ENCODE data around the gene ARHGEF12. TPM values are rescaled to one million over a fixed set of nuclear protein-coding genes. Genes with fewer than 3 reads are reported as not detected.

Gene ARHGEF12
- total RNA-seq, 1 donor from 2014 or later: 71.9 TPM

DNA sequence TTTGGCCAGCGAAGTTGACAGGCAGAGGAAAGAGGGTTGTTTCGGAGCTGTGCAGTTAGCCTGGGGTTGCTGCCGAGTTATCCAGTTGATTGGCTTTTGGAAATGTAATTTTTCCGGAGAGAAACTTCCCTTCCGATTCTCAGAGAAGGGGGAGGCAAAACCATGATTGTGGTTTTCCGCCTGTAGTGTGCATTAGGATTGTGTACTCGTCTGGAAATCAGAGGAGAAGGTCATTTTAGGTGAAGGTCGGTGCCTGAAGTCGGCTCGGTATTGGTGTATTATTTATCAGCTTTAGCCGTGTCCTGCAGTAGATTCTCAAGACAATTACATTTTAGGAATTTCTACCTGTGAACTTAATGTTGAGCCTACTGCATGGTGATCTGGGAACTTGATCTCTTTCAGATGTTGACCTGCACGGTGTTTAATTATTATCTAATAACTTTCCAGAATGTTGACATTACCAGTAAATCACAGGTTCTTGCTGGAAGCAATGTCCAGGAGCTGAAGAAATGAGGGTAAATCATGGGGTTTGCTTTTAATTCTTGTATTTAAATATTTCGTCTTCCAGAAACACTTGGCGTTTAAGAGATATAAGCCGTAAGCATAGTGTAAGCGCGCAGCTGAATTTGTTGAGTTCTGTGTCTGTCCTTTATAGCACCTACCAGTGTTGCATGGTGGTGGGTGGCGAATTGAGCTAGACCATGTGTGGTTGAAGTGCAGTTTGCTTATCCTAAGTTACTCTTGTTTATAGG is 1.3 kb downstream of the ARHGEF12 start:
- H3K27me3 Mint-ChIP-seq (ENCODE audit: low read depth): no peaks in the 10 kb centered on the region
- peak overlapping the region; percentile 96 for H3K27ac Mint-ChIP-seq (ENCODE audit: unreplicated experiment)
- TF ChIP-seq, protein P1, sequence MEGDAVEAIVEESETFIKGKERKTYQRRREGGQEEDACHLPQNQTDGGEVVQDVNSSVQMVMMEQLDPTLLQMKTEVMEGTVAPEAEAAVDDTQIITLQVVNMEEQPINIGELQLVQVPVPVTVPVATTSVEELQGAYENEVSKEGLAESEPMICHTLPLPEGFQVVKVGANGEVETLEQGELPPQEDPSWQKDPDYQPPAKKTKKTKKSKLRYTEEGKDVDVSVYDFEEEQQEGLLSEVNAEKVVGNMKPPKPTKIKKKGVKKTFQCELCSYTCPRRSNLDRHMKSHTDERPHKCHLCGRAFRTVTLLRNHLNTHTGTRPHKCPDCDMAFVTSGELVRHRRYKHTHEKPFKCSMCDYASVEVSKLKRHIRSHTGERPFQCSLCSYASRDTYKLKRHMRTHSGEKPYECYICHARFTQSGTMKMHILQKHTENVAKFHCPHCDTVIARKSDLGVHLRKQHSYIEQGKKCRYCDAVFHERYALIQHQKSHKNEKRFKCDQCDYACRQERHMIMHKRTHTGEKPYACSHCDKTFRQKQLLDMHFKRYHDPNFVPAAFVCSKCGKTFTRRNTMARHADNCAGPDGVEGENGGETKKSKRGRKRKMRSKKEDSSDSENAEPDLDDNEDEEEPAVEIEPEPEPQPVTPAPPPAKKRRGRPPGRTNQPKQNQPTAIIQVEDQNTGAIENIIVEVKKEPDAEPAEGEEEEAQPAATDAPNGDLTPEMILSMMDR (IDR thresholded peaks at IDR 0.05): no peak
- peaks cover 63% of the 10 kb centered on the region for H3K4me1 Mint-ChIP-seq (ENCODE audit: low read depth)
- H3K36me3 Mint-ChIP-seq (ENCODE audit: low read depth): no peaks in the 10 kb centered on the region
- peak overlapping the region; percentile 99 for H3K4me3 Mint-ChIP-seq (ENCODE audit: unreplicated experiment)
- DNase-seq (ENCODE audit: low spot score): no peak
- no peaks in the 10 kb centered on the region for H3K9me3 Mint-ChIP-seq (ENCODE audit: low read depth)

DNA sequence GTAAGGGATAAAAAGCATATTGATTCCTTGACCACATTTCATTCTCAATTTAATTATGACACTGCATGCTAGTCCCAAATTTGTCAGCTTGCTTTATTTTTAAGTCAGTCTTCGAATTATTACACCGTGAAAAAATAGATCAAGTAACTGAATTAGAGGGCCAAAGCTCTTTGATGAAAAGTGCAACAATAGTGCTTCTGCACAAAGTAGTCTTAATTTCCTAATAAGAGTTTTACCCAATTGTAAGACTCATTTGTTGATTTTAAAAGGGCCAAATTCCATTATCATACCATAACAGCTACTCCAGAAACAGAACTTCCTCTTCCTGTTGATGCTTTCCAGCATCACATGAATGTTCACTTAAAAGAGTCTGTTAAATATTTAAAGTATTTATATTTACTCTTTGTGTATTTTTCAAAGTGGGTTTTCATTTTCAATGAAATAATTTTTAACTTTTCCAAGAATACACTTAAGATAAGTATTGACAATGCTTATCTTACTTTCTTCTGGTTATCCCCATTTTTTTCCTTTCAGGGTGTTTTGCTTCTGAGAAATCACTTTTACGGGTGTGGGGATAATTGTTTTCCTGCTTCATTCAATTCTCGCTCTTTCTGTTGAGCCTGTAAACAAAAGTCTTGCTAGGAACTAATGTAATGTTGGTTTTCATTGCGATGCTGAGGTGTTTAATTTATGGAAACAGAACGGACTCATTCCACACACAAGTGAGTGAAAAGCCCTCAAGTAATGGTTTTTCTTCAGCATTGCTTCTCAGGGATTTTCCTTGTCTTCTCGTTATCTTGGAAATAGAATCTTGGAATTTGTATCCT is 2.1 kb downstream of the ARHGEF12 start:
- Mint-ChIP-seq H3K4me1 (ENCODE audit: low read depth) (peaks cover 55% of the 10 kb centered on the region), H3K4me3 (ENCODE audit: unreplicated experiment) (peak overlapping the region; percentile 99), H3K9me3 (ENCODE audit: low read depth) (no peaks in the 10 kb centered on the region), H3K27ac (ENCODE audit: unreplicated experiment) (peak overlapping the region; percentile 96), H3K36me3 (ENCODE audit: low read depth) (no peaks in the 10 kb centered on the region), H3K27me3 (ENCODE audit: low read depth) (no peaks in the 10 kb centered on the region)
- TF ChIP-seq, protein P1 (IDR thresholded peaks at IDR 0.05): no peak
- DNase-seq (ENCODE audit: low spot score): no peak

DNA sequence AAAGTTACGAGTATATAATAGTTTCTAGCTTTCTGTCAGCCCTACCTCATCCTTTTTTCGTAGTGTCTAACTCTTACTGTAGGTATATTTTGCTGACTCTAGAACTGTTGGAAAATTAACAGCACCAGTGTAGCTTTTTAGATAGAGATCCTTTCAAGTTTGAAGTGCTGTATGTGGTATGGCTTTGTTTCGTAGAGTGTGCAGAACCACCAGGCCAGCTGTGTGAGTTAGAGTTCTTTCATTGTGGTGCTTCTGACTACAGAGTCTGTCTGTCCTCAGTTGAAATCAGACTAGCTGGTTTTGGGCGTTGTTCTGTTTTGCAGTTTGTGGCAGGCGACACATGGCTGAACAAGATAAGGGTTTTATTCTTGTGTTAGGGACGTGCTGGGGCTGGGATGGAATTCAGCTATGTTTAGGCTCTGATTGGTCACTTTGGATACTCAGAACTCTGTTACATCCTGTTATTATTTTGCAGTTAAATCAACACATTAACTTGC is 3.2 kb downstream of the ARHGEF12 start:
- H3K4me3 Mint-ChIP-seq (ENCODE audit: unreplicated experiment): peak overlapping the region; percentile 73
- no peaks in the 10 kb centered on the region for H3K27me3 Mint-ChIP-seq (ENCODE audit: low read depth)
- peak overlapping the region; percentile 84 for H3K27ac Mint-ChIP-seq (ENCODE audit: unreplicated experiment)
- TF ChIP-seq, protein P1 (IDR thresholded peaks at IDR 0.05): no peak
- H3K4me1 Mint-ChIP-seq (ENCODE audit: low read depth): peaks cover 57% of the 10 kb centered on the region
- no peaks in the 10 kb centered on the region for H3K9me3 Mint-ChIP-seq (ENCODE audit: low read depth)
- no peak for DNase-seq (ENCODE audit: low spot score)
- H3K36me3 Mint-ChIP-seq (ENCODE audit: low read depth): no peaks in the 10 kb centered on the region

DNA sequence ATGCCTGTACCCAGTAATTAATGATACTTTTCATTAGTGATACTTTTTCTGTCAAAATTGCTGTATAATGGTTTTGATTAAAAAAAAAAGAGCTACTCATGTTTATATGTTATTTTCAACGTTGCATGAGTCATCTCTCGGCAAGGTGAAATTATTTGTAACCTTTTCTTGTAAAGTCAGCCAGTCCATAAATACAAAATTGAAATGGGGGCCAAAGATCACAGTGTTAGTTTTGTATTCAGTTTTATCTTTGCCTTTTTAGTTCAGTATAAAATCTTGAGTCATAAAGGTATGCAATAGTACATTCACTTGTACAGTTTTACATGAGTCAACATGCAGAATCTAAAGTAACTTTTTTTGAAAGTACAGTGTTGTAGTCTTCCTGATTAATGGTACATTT is 4.3 kb downstream of the ARHGEF12 start:
- Mint-ChIP-seq H3K4me3 (ENCODE audit: unreplicated experiment) (peak overlapping the region; percentile 73), H3K36me3 (ENCODE audit: low read depth) (no peaks in the 10 kb centered on the region), H3K4me1 (ENCODE audit: low read depth) (peaks cover 59% of the 10 kb centered on the region), H3K9me3 (ENCODE audit: low read depth) (no peaks in the 10 kb centered on the region), H3K27me3 (ENCODE audit: low read depth) (no peaks in the 10 kb centered on the region), H3K27ac (ENCODE audit: unreplicated experiment) (peak overlapping the region; percentile 84)
- TF ChIP-seq, protein P1 (IDR thresholded peaks at IDR 0.05): no peak
- DNase-seq (ENCODE audit: low spot score): no peak

DNA sequence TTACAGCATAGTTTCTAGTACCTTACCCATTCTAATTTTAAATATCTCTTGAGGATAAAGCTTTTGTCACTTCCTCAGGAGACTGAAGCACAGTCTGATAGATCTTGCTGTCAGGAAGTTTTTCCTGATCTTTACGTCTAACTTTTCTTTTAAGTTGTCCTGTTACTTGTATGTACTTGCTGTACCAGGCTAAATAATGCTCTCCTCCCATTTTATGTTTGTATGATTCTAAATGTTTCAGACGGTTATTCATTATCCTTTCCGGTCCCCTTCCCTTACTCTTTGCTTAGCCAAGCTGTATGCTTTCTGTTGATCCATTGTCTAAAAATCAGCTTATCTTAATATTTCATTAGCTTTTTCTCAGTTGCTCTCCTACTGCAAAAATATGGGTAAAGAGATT is 6.0 kb downstream of the ARHGEF12 start:
- Mint-ChIP-seq H3K4me3 (ENCODE audit: unreplicated experiment) (no peak overlapping the region), H3K4me1 (ENCODE audit: low read depth) (peaks cover 73% of the 10 kb centered on the region), H3K9me3 (ENCODE audit: low read depth) (no peaks in the 10 kb centered on the region), H3K27me3 (ENCODE audit: low read depth) (no peaks in the 10 kb centered on the region), H3K36me3 (ENCODE audit: low read depth) (no peaks in the 10 kb centered on the region), H3K27ac (ENCODE audit: unreplicated experiment) (peak overlapping the region; percentile 49)
- DNase-seq (ENCODE audit: low spot score): no peak
- TF ChIP-seq, protein P1 (IDR thresholded peaks at IDR 0.05): no peak

Data from chondrocyte (in vitro differentiated cells).